ENCODE data around the gene DLG2. TPM values are rescaled to one million over a fixed set of nuclear protein-coding genes. Genes with fewer than 3 reads are reported as not detected.

DLG2 gene
- total and polyA plus RNA-seq, 2 of the 8 experiments (the other 6 are each of a cell fraction or from before 2014, with no cell fraction given) = 1.7 to 14.3 TPM

GRCh38 chr11:85647078-85647477 is 19.9 kb upstream of the DLG2 start (continued):
- TF ChIP-seq CHD7 (IDR thresholded peaks at IDR 0.05; ENCODE audit: insufficient replicate concordance, low read length) = no peak
- TF ChIP-seq, protein P1, sequence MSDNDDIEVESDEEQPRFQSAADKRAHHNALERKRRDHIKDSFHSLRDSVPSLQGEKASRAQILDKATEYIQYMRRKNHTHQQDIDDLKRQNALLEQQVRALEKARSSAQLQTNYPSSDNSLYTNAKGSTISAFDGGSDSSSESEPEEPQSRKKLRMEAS (IDR thresholded peaks at IDR 0.05) = no peak
- TF ChIP-seq RBBP5 (IDR thresholded peaks at IDR 0.05; ENCODE audit: borderline replicate concordance, low read depth, low read length) = no peak
- no peak for TF ChIP-seq POU5F1 (IDR thresholded peaks at IDR 0.05; ENCODE audit: low read depth, low read length)
- no peak for TF ChIP-seq SP4 (IDR thresholded peaks at IDR 0.05; ENCODE audit: low read length)
- TF ChIP-seq SP1 (IDR thresholded peaks at IDR 0.05; ENCODE audit: low read depth, low read length) = no peak
- TF ChIP-seq JUN (IDR thresholded peaks at IDR 0.05; ENCODE audit: low read depth, low read length) = no peak
- no peak for TF ChIP-seq BACH1 (IDR thresholded peaks at IDR 0.05; ENCODE audit: low read length)
- TF ChIP-seq EP300 (IDR thresholded peaks at IDR 0.05; ENCODE audit: borderline replicate concordance in 1 of 2, low read depth in 2 of 2, low read length in 2 of 2) = no peak
